RPMI8226 (cell line): ENCODE results near the gene ROR2.

Experiments
- DNase-seq: peaks from one replicate; pipeline ENCODE4 v3.0.0-alpha.2; 2015

ROR2 gene

GRCh38 chr9:91603932-91604331 lies 346.1 kb downstream of the ROR2 start:
- DNase-seq = no peak

GRCh38 chr9:91599564-91599963 lies 350.5 kb downstream of the ROR2 start:
- no peak for DNase-seq

GRCh38 chr9:91591627-91592026 lies 358.4 kb downstream of the ROR2 start:
- DNase-seq = no peak

DNA sequence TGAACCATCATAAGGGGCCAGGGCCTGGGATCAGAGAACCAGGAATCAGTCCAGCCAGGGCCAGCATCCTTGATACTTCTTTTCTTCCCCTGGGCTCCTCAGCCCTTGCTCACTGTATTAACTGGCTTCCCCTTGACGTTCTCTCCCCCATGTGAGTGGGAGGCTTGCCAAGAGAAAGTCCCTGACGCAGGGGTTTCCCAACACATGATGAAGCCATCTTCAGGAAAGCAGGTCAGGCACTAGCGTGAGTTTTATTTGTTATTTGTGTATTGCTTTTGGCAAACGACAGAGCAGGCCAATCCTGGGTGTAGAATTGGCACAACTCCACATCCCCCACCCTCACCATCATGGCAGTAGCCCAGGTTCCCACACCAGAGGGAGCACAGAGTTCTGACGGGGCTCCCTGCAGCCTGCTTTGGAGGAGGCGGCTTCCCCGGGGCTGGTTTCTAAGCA lies 360.9 kb downstream of the ROR2 start:
- DNase-seq = peak; percentile 47

GRCh38 chr9:91586282-91586681 lies 363.7 kb downstream of the ROR2 start:
- DNase-seq = no peak

DNA sequence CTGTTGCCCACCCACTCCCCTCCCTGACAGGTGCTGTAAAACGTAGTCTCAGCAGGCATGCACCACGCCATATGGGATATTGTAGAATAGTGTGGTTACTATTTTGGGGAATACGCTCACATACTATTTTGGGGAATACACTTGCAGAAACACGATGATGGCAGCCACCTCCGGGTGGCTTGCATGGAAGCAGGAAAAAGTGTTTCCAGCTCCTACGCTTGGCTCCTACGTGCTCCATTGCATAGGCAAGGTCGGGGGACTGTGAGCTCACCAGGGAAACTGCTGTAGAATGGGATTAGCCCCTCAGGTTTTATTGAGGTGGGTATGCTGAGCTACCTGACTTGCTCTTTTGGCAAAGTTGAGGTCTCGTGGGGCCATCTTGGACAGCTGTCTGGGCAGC lies 366.1 kb downstream of the ROR2 start:
- DNase-seq = no peak

DNA sequence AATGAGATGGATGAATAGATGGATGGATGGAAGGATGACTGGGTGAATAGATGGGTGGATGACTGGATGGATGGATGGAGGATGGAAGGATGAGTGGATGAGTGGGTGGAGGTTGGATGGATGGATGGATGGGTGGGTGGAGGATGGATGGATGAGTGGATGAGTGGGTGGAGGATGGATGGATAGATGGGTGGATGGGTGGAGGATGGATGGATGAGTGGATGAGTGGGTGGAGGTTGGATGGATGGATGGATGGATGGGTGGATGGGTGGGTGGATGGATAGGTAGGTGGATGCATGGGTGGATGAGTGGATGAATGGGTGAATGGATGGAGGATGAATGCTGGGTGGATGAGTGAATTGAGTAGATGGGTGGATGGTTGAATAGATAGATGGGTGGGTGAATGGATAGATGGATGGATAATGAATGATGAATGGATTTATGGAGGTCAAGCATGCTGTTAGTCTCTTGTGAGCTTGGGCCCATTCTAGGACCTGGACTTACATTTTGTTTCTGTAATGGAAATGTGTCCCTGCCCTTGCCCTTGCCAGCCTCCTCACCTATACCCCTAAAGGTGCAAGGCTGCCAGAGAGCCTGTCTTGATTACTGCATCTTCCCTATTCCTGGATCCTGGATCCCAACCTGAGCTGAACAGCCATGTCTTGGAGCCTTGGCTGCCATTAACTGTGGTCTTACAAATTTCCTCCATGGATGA lies 366.7 kb downstream of the ROR2 start:
- no peak for DNase-seq

- DNase-seq = no peak
These were observed 367.8 kb downstream of the ROR2 start for GRCh38 chr9:91582181-91582580.

DNA sequence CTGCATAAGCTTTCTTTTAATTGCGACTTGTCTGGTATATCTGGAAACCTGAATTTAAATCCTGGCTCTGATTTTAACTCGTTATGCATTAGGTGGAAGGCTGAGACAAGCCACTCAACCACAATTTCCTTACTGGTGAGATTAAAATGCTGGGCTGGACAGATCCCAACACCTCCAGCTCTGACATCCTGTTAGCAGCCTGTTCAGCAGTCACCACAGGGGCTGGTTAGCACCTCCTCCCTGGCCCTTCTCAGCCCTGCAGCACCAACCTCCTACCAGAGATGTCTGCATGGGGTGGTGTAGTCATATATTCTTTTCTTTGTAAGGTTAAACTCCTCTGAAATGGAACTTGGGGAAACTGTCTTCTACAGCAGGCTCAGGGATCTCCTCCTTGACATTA lies 369.9 kb downstream of the ROR2 start:
- DNase-seq = peak; percentile 5

GRCh38 chr9:91578911-91579310 lies 371.1 kb downstream of the ROR2 start:
- DNase-seq = no peak

- no peak for DNase-seq
These were observed 372.4 kb downstream of the ROR2 start for GRCh38 chr9:91577633-91578061.

GRCh38 chr9:91572811-91573210 lies 377.2 kb downstream of the ROR2 start:
- no peak for DNase-seq

DNA sequence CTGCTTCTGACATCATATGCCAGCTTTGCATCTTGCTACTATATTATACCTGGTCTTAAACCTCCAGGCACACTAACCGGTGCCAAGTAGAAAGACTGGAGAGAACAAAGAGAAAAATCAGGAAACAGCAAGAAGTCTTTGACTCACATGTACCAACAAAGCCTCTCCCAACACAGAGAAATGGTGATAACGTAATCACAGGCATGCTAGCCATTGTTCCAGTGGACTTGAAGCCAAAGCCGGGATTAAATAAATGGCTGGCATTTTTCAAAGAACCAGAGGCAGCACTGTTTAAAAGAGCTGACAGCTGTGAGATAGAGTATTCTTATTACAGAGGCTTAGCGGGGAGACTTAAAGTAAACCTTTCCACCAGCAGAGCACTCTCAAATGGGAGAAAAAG lies 378.0 kb downstream of the ROR2 start:
- DNase-seq = no peak

DNA sequence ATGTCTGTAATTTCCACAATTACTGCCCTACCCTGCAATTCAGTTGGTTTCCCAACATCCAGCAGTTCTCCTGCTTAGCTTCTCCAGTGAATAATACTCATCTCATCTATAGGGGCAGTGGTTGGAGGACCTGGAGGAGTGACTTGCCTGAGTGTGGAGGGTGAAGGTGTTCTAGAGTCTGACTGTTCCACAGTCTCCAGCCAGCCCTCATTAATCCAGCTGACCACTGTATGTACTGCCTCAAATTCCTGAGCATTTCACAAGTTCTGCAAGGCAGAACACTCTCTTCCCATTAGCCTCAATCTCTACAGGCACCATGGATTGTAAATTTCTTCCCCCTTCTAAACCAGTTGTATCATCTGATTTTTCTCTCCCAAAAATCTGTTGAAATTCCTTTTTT lies 379.0 kb downstream of the ROR2 start:
- no peak for DNase-seq

GRCh38 chr9:91567642-91568274 lies 382.3 kb downstream of the ROR2 start:
- no peak for DNase-seq

DNA sequence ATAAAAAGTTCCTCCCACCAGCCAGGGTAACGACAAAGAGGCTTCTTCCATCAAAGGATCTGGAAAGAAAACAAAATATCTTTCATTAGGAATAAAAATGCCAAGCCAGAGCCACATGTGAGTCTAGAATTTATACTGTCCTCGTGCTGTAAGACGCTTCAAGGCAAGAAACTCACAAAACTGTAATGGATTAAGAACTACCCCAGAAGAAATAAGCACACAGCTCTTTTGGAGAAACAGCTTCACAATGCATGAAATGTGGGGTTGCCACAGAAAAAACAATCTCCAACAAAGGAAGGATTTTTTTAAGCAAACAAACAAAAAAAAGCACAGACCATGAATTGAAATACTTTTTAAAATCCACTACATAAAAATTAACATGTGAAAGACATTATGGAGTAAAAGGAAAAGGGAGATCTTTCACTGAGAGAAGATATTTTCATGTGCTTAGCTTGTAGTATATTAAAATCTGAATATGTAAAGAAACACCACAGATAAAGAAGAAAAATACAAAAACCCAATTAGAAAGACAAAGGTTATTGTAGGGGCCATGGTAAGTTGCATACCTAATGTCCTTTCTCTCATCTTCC lies 385.9 kb downstream of the ROR2 start:
- no peak for DNase-seq

- no peak for DNase-seq
These were observed 387.6 kb downstream of the ROR2 start for GRCh38 chr9:91562416-91562815.

DNA sequence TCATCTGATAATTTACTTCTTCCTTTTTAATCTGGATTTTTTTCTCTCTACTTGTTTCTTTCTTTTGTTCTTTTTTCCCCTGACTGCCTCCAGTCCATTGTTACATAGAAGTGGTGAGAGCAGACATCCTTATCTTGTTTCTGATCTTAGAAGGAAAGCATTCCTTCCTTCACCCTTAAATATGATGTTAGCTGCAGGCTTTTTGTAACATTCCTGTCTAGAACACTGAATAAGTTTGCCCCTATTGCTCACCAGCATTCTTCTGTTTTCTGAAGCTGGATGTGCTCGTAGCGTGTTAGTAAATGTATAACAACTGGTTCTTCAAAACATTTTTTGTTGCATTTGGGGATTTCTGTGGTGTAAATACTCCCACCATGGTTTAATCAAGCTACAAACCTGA lies 389.7 kb downstream of the ROR2 start:
- no peak for DNase-seq

DNA sequence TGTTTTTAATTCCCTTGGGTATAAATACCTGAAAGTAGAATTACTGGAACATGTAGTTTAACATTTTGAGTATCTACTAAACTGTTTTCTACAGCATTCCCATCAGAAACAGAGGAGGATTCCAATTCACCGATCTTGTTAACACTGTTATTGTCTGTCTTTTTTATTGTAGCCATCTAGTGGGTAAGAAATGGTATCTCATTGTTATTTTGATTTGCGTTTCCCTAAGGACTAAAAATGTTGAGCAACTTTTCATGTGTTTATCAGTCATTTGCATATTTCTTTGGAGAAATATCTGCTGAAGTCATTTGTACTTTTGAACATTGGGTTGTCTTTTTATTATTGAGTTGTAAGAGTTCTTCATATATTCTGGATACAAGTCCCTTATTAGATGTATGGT lies 391.1 kb downstream of the ROR2 start:
- DNase-seq = no peak

- no peak for DNase-seq
These were observed 391.6 kb downstream of the ROR2 start for GRCh38 chr9:91558395-91558794.

- no peak for DNase-seq
These were observed 392.7 kb downstream of the ROR2 start for GRCh38 chr9:91557327-91557726.

DNA sequence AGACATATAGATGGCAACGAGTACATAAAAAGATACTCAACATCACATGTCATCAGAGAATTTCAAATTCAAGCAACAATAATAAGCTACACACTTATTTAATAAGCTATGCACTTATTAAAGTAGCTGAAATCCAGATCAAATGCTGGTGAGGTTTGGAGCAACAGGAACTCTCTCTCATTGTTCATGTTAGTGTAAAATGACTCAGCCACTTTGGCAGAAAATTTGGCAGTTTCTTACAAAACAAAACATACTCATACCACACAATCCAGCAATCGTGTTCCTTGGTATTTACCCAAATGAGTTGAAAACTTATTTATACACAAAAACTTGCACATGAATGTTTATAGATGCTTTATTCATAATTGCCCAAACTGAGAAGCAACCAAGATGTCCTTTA lies 394.9 kb downstream of the ROR2 start:
- DNase-seq = no peak

GRCh38 chr9:91549177-91549576 lies 400.9 kb downstream of the ROR2 start:
- DNase-seq = no peak

DNA sequence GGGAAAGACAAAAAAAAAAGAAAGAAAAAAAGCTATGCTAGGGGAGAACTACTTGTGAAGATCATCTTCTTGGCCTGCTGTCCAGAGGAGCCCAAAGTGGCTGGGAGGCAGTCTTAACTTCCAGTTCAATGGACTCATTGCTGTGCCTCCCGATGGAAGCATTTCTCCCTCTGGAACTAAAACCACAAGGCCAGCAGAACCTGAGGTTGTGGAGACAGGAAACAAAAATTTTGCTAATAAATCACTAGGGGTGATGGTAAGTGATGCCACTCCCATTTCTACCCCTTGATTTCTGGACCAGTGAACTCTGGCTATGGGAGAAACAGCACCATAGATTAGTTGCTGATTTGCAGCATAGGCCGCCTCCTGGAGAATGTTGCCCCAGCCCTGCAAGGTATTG lies 402.9 kb downstream of the ROR2 start:
- DNase-seq = no peak
